ENCODE data around the gene DUSP22. TPM values are rescaled to one million over a fixed set of nuclear protein-coding genes. Genes with fewer than 3 reads are reported as not detected.

Gene DUSP22
- total and polyA plus RNA-seq, 2 donors (not counting 1 experiment from before 2014, with no cell fraction given) = 10.9 to 13.7 TPM

DNA sequence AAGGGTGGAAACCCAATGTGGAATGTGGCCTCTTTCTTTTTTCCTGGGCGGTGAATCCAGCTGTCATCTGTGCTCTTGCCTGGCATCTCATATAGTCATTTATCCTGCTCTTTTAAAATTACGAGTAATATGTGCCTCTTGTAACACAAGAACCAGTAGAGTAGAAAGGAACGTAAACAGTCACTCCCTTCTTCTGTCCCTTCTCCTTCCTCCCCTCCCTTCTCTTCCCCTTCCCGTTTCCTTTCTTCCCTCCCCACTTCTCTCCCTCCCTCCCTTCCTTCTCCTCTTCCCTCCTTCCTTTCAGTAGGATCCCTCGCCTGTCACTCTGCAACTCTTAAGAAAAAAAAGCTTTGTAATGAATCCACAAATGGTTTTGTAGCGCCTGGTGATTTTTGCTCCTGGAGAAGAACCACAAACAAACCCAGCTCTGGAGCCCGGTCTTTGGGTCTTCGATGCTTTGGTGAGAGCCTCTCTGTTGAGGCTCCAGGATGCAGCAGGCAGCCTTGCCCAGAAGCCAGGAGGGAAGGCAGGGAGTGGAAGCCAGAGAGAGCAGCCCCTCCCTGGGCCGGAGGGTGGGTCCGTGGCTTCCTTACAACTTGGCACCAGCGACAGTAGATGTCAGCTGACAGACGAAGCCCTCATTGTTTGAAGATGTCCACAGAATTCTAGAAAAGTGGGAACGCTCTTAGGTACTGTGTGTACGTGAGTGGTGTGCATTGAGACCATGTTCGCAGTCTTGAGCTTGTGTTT is 15.0 kb downstream of the DUSP22 start:
- Histone ChIP-seq H3K79me2 (ENCODE audit: control insufficient read depth, insufficient read depth, low read length) (no peaks in the 10 kb centered on the region), H3K4me2 (ENCODE audit: extremely low read depth, insufficient read depth, low read length) (no peak overlapping the region), H3K9ac (ENCODE audit: insufficient read depth, low read length) (no peak overlapping the region), H3K27ac (ENCODE audit: insufficient read depth, low read length) (no peak overlapping the region), H2AFZ (ENCODE audit: low read length) (no peak overlapping the region), H3K4me3 (replicated peaks in 1 of 4; ENCODE audit: control extremely low read depth in 1 of 4, insufficient read depth in 1 of 4, low read depth in 3 of 4, low read length in 4 of 4) (no peak overlapping the region), H3K27me3 (ENCODE audit: control insufficient read depth, insufficient read depth, low read length) (no peaks in the 10 kb centered on the region), H4K20me1 (ENCODE audit: control insufficient read depth, extremely low read depth, insufficient read depth, low read length) (no peaks in the 10 kb centered on the region), H3K4me1 (ENCODE audit: control insufficient read depth, extremely low read depth, insufficient read depth, low read length) (no peaks in the 10 kb centered on the region), H3K36me3 (ENCODE audit: control insufficient read depth, insufficient read depth, low read length) (no peaks in the 10 kb centered on the region), H3K9me3 (ENCODE audit: control insufficient read depth, insufficient read depth, low read depth, low read length) (no peaks in the 10 kb centered on the region)
- no peak for DNase-seq (ENCODE audit: low read depth in 2 of 2)
- TF ChIP-seq EZH2 (IDR thresholded peaks at IDR 0.05; ENCODE audit: low read length, missing control alignments) = no peak
- TF ChIP-seq, protein P1, sequence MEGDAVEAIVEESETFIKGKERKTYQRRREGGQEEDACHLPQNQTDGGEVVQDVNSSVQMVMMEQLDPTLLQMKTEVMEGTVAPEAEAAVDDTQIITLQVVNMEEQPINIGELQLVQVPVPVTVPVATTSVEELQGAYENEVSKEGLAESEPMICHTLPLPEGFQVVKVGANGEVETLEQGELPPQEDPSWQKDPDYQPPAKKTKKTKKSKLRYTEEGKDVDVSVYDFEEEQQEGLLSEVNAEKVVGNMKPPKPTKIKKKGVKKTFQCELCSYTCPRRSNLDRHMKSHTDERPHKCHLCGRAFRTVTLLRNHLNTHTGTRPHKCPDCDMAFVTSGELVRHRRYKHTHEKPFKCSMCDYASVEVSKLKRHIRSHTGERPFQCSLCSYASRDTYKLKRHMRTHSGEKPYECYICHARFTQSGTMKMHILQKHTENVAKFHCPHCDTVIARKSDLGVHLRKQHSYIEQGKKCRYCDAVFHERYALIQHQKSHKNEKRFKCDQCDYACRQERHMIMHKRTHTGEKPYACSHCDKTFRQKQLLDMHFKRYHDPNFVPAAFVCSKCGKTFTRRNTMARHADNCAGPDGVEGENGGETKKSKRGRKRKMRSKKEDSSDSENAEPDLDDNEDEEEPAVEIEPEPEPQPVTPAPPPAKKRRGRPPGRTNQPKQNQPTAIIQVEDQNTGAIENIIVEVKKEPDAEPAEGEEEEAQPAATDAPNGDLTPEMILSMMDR (conservative IDR thresholded peaks at IDR 0.05 in 1 of 2, IDR thresholded peaks at IDR 0.05 in 1 of 2; ENCODE audit: low read depth in 1 of 2, low read length in 2 of 2) = no peak

DNA sequence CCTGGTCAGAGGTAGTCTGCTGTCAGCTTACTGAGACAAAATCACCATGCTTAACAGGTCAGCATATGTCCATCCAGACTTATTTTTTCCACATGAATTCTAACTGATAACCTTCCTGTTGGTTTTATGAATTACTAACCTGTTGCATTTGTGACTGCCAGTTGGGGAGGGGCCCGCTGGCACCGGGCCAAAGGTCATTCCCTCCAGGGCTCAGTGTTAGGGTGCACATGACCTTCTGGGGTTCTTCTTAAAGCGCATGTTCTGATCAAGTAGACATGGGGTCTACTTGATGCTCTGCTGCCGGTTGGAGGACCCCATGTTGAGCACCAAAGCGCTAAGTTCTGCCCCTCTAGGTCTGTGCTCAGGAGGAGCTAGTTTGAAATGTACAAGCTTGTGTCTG is 15.6 kb downstream of the DUSP22 start:
- H3K36me3 ChIP-seq (ENCODE audit: control insufficient read depth, insufficient read depth, low read length) = no peaks in the 10 kb centered on the region

DNA sequence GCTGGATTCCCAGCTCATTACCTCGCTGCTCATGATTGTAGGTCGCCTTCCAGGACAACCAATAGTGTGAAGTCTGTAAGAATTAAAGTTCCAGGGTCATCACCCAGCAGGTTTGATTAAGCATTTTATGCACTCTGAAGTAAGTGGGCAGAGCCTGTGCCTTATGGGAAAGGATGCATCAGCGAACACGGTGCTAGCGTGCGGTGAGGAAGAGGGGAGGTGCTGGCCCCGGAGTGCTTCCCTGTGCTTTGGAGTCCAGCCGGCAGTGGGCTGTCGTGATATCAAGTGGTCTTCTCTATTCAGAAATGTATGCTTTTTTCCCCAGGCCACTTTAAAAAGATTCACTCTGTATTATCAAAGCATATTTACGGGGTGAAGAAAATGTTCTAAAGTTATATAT is 16.0 kb downstream of the DUSP22 start:
- H3K4me3 ChIP-seq (replicated peaks in 1 of 4; ENCODE audit: control extremely low read depth in 1 of 4, insufficient read depth in 1 of 4, low read depth in 3 of 4, low read length in 4 of 4) = no peak overlapping the region
- no peaks in the 10 kb centered on the region for H3K79me2 ChIP-seq (ENCODE audit: control insufficient read depth, insufficient read depth, low read length)
- no peaks in the 10 kb centered on the region for H3K4me1 ChIP-seq (ENCODE audit: control insufficient read depth, extremely low read depth, insufficient read depth, low read length)
- no peak overlapping the region for H3K4me2 ChIP-seq (ENCODE audit: extremely low read depth, insufficient read depth, low read length)
- TF ChIP-seq, protein P1 (conservative IDR thresholded peaks at IDR 0.05 in 1 of 2, IDR thresholded peaks at IDR 0.05 in 1 of 2; ENCODE audit: low read depth in 1 of 2, low read length in 2 of 2) = no peak
- TF ChIP-seq EZH2 (IDR thresholded peaks at IDR 0.05; ENCODE audit: low read length, missing control alignments) = no peak
- H3K27me3 ChIP-seq (ENCODE audit: control insufficient read depth, insufficient read depth, low read length) = no peaks in the 10 kb centered on the region
- no peaks in the 10 kb centered on the region for H3K36me3 ChIP-seq (ENCODE audit: control insufficient read depth, insufficient read depth, low read length)
- DNase-seq (ENCODE audit: low read depth in 2 of 2) = no peak
- H2AFZ ChIP-seq (ENCODE audit: low read length) = no peak overlapping the region
- H3K9ac ChIP-seq (ENCODE audit: insufficient read depth, low read length) = no peak overlapping the region
- H3K9me3 ChIP-seq (ENCODE audit: control insufficient read depth, insufficient read depth, low read depth, low read length) = no peaks in the 10 kb centered on the region
- no peaks in the 10 kb centered on the region for H4K20me1 ChIP-seq (ENCODE audit: control insufficient read depth, extremely low read depth, insufficient read depth, low read length)
- no peak overlapping the region for H3K27ac ChIP-seq (ENCODE audit: insufficient read depth, low read length)

More for the DNA sequence above, 15.6 kb downstream of the DUSP22 start:
- TF ChIP-seq, protein P1 (conservative IDR thresholded peaks at IDR 0.05 in 1 of 2, IDR thresholded peaks at IDR 0.05 in 1 of 2; ENCODE audit: low read depth in 1 of 2, low read length in 2 of 2) = no peak
- no peak for TF ChIP-seq EZH2 (IDR thresholded peaks at IDR 0.05; ENCODE audit: low read length, missing control alignments)
- Histone ChIP-seq H3K4me1 (ENCODE audit: control insufficient read depth, extremely low read depth, insufficient read depth, low read length) (no peaks in the 10 kb centered on the region), H3K79me2 (ENCODE audit: control insufficient read depth, insufficient read depth, low read length) (no peaks in the 10 kb centered on the region), H3K4me2 (ENCODE audit: extremely low read depth, insufficient read depth, low read length) (no peak overlapping the region), H3K9me3 (ENCODE audit: control insufficient read depth, insufficient read depth, low read depth, low read length) (no peaks in the 10 kb centered on the region), H3K4me3 (replicated peaks in 1 of 4; ENCODE audit: control extremely low read depth in 1 of 4, insufficient read depth in 1 of 4, low read depth in 3 of 4, low read length in 4 of 4) (no peak overlapping the region), H3K27me3 (ENCODE audit: control insufficient read depth, insufficient read depth, low read length) (no peaks in the 10 kb centered on the region), H4K20me1 (ENCODE audit: control insufficient read depth, extremely low read depth, insufficient read depth, low read length) (no peaks in the 10 kb centered on the region), H3K27ac (ENCODE audit: insufficient read depth, low read length) (no peak overlapping the region), H2AFZ (ENCODE audit: low read length) (no peak overlapping the region), H3K9ac (ENCODE audit: insufficient read depth, low read length) (no peak overlapping the region)
- no peak for DNase-seq (ENCODE audit: low read depth in 2 of 2)
